Stimulated activated CD4-positive, alpha-beta T cell treated with anti-CD3 and anti-CD28 coated beads, Interleukin-4, amount 100 ng/mL, for 24 hours (primary cell): ENCODE results near the gene CENPN.

ENCODE experiments used
- DNase-seq: peaks from one replicate; pipeline ENCODE4 v3.0.0-alpha.2; 2020

The CENPN gene

GRCh38 chr16:81035975-81036750 is 29.1 kb downstream of the CENPN start:
- DNase-seq: peak; percentile 40

DNA sequence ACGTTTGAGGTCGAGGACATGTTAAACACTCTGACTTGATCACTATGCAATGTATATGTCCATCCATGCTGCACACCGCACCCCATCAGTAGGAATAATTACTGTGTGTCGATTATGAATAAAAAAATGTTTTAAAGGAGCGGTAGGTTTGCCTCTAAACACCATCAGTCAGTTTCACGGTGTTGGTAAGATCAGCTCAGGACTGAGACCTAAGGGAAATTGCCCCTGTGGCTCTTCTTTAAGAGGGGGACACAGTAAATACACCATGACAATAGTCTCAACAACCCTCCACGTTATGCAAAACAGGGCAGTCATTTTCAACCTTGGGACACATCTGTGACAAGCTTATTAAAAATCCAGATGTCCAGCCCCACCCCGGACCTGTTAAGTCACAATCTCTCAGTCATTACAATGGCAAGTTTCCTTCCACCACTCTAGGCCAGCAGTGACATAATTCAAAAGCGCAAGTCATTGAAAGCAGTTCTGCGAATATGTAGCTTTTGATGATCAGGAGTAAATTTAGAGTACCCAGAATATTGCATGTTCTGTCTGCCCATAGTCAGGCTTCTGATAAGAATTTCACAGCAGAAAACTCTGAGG is 29.8 kb downstream of the CENPN start:
- DNase-seq: no peak

DNA sequence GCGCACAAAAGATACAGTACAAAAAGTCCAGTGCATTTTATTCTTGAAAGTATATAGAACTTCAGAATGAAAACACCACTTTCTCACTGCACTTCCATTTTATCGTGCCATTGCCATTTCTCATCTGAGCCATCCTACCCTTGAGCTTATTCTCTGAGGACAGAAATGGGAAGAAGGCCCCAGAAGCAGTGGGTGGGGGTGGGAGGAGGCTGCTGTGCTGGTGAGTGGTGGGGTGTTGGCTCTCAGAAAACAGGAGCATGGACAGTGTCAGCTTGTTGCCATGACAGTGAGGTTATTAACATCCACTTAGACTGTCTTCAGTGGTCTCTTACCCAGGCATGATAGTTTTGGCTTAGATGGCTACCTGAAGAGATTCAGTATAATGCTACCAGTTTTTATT is 33.1 kb downstream of the CENPN start:
- DNase-seq: no peak

DNA sequence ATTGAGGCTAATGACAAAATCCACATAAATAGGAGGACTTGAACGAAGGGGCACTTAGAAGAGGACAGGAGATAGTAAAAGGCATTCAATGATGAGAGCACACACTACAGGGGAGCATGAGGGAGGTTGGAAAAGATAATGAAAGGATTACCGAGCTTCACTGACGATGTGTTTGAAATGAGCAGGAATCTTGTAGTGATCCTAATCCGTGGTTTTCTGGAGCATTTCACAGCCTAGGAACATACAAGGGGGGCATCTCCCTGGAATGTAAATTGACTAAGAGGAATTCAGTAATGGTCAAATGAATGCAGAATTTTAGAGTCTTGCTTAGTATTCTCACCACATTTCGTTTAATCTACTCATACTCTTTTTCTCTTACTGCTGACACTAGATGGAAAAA is 33.8 kb downstream of the CENPN start:
- no peak for DNase-seq

DNA sequence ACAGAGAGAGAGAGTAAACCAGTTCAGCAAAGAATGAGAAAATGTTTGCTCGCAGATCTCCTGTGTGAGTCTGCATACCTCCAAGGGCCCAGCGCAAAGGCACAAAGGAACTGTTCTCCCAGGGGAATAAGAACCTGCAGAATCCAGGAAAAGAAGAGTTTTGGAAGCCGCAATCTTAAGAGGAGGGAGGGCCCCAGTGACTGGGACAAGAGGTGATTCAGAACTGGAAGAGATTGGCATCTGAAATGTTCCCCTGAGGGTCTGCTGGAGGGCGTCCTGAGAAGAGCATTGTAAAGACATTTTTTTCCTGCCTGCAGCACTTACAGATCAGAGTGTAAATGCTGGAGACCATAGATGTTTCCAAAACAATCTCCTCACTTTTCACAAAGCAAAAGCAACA is 34.7 kb downstream of the CENPN start:
- DNase-seq: no peak

GRCh38 chr16:81042821-81043220 is 35.8 kb downstream of the CENPN start:
- DNase-seq: no peak

- no peak for DNase-seq
Measured at GRCh38 chr16:81053761-81054160, 46.7 kb downstream of the CENPN start.

- DNase-seq: no peak
Measured at GRCh38 chr16:81060576-81061306, 53.7 kb downstream of the CENPN start.

- no peak for DNase-seq
Measured at GRCh38 chr16:81061307-81061640, 54.3 kb downstream of the CENPN start.

DNA sequence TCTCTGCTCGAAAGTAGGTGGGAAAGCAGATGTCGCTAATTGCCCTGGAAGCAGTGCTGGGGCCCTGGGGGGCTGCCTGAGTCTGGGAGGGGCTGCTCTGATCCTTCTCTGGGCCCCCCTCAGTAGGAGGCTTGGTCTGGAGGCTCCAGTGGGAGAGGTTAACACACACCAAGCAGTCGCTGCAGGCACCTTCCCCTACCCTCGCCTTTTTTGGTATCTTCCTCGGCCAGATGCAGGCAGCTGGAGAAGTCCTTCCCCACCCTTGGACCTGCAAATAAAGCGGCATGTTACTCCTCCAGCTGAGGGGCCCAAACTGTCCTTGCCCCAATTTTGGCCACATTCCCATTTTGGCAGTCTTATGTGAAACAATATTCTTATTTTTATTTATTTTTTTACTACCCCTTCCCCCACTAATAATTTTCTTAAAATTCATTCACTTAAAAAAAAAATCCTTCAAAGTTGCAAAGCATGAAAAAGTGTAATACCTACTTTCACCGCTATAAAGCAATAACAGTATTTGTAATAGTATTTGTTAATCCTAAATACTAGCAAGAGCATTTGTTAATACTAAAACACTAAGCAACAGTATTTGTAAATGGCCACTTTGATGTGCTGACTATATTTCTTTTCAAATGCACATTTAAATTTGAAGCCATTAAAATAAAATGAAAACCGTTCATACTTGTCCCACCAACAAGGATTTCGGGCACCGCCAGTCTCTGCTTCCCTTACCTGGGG is 55.0 kb downstream of the CENPN start:
- DNase-seq: no peak

DNA sequence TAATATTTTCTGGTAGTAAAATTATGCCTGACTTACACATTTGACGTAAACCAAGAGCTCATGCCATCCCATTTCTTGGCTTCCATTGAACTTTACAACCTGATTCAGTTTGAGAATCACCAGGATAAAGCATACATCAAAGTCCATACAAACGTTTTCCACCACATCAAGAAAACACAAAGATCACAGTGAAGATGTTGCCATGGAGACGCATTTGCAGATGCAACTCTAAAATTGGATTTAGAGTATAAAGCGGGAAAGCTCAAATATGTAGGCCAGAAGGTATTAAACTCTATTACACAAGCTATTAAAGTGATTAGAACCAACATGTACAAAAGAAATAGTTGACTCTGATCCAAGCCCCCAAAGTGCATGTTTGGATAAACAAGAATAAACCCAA is 59.7 kb downstream of the CENPN start:
- DNase-seq: no peak

DNA sequence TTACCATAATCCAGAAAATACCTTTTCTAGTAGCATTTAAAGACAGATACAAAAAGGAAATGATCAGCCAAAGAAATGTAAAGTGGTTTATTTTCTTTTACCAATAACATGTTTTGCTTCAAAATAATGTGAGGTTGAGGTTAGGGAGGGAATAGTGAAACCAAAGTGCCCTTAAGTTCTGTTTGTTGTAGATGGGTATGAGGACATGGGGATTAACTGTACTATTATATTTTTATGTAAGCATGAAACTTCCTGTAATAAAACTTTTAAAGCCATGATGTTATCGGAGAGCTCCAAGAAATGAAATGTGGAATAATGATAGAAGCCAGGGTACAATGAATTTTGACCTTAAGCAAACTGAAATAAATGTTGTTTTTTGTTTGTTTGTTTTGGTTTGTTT is 60.2 kb downstream of the CENPN start:
- no peak for DNase-seq

DNA sequence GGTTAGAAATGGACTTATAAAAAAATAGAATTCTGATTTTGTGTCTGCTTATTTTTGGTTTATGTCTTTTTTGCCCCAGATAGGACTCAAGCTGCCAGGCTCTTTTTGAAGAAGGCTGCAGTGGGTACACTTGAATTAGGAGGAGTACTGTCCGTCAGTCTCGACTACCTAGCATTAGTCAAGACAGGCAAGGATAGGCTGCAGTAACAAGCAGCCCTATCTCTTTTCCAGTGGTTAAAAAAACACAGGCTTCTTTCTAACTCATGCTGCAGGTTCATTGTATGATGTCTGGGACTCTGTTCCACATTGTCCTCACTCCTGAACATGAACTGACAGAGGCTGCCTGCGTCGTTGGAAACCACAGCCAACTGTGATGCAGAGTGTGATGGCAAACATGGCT is 62.0 kb downstream of the CENPN start:
- DNase-seq: no peak

- no peak for DNase-seq
Measured at GRCh38 chr16:81070979-81071378, 64.0 kb downstream of the CENPN start.

DNA sequence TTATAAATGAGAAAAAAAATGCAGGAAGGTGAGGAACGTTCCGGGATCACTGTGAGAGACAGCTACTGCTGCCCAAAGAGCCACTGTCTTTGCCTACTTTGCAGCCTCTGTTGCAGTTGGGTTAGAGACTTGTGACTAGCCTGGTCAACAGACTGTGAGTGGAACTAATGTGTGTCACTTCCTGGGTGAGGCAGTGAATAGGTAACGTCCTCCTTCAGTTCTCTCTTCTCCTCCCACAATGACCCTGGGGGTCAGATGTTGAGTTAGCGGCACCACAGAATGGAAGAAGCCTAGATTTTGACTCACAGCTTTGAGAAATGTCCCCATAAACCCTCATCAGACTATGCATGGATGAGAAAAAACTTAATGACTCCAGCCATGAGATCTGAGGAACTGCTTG is 64.8 kb downstream of the CENPN start:
- DNase-seq: no peak

DNA sequence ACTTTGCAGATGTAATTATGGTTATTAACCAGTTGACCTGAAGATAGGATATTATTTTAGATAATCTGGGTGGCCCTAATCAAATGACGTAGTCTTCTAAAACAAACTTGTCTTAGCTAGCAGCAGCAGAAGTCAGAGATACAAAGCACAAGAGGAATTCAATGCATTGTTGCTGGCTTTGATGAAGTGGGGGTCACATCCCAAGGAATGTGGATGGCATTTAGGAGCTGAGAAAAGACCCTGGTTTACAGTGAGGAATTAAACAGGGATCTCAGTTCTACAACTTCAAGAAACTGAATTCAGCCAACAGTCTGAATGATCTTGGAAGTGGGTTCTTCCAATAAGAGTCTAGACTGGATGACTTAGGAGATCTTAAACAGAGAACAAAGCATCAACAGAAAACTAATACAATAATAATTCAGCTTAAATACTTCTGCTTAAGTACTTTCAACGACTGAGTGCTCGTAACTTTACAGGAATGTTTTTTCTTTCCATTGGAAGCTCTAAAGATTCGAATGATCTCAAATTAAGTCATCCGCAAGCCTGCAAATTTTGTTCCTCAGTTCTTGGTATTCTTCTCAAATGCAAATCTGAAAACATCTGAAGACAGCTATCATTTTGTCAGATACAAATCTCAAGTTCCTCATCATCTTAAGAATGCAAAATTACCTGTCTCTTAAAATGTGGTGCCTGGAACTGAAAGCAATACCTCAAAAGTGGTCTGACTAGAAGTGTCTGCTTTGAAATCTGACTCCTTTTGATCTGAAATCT is 66.7 kb downstream of the CENPN start:
- no peak for DNase-seq

GRCh38 chr16:81076566-81077075 is 69.6 kb downstream of the CENPN start:
- DNase-seq: peak; percentile 92

- DNase-seq: peak; percentile 98
Measured at GRCh38 chr16:81077076-81077940, 70.3 kb downstream of the CENPN start, which contains the start of gene C16orf46. Gene C16orf46 (minus strand): TSS chr16:81077238. CDS start chr16:81063955, 13,283 bp downstream.

- no peak for DNase-seq
Measured at GRCh38 chr16:81080233-81080632, 73.2 kb downstream of the CENPN start.

DNA sequence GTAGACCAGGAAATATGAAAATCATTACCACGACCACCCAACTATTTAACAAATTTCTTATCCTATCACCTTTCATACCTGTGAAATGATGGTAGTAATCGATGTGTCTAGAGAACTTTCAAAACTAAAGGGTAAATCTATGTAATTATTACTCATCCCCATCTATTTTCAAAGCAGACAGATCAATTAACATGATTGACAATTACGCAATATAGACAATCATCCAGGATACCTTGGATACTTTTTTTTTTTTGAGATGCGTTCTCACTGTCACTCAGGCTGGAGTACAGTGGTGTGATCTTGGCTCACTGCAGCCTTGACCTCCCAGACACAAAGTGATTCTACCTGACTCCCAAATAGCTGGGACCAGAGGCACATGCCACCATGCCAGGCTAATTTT is 74.0 kb downstream of the CENPN start:
- DNase-seq: no peak
